Measurements from ENCODE around the gene TUBGCP6.

DNA sequence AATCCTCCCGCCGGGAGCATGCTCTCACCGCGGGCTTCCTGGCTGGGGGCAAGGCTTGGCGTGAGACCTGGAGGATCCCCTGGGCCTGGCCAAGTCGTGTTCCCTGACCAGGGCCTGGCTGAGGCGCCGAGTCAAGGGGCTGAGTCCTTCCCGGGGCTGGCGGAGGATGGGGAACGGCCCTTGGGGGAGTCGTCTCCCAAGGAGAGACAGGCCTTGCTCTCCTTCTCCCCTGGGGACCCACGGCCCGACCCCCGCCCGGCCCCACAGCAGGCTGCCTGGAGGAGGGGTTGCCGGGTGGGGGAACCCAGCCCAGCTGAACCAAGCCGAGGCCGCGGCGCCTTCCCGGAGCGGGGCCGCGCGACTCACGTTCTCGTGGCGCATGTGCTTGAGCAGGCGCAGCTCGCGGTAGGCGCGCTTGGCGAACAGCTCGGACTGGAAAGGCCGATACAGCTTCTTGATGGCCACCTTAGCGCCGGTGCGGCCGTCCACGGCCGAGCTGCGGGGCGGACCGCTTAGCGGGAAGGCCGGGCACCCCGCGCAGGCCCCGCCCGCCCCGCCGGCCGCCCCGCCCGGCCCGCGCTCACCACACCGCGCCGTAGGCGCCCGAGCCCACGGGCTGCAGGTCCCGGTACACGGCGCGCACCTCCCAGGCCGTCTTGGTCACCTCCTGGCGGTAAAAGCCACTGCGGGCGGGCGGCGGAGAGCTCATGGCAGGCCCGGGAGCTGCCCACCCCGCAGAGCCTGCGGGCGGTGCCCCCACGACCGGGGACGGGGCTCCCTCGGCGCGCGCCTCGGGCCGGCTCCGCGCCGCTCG is 16.2 kb upstream of the TUBGCP6 start:
- TF ChIP-seq, protein P1, sequence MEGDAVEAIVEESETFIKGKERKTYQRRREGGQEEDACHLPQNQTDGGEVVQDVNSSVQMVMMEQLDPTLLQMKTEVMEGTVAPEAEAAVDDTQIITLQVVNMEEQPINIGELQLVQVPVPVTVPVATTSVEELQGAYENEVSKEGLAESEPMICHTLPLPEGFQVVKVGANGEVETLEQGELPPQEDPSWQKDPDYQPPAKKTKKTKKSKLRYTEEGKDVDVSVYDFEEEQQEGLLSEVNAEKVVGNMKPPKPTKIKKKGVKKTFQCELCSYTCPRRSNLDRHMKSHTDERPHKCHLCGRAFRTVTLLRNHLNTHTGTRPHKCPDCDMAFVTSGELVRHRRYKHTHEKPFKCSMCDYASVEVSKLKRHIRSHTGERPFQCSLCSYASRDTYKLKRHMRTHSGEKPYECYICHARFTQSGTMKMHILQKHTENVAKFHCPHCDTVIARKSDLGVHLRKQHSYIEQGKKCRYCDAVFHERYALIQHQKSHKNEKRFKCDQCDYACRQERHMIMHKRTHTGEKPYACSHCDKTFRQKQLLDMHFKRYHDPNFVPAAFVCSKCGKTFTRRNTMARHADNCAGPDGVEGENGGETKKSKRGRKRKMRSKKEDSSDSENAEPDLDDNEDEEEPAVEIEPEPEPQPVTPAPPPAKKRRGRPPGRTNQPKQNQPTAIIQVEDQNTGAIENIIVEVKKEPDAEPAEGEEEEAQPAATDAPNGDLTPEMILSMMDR (IDR thresholded peaks at IDR 0.05): no peak
- TF ChIP-seq POLR2A (IDR thresholded peaks at IDR 0.05): no peak

All from thyroid gland (tissue), 4 donors.